Measurements from ENCODE around the gene EVC2.

Gene EVC2

GRCh38 chr4:5709207-5709575, 832 bp upstream of the EVC2 start:
- TF ChIP-seq CTCF (IDR thresholded peaks at IDR 0.05; ENCODE audit: insufficient read depth, low read depth, low read length, missing control alignments): no peak

GRCh38 chr4:5707778-5708448, 446 bp downstream of the EVC2 start:
- H3K4me3 ChIP-seq (ENCODE audit: low read depth, low read length): no peak overlapping the region
- no peak for DNase-seq (ENCODE audit: low read depth)
- no peak for TF ChIP-seq CTCF (IDR thresholded peaks at IDR 0.05; ENCODE audit: insufficient read depth, low read depth, low read length, missing control alignments)

More at GRCh38 chr4:5709207-5709575, 832 bp upstream of the EVC2 start:
- no peak overlapping the region for H3K4me3 ChIP-seq (ENCODE audit: low read depth, low read length)
- DNase-seq (ENCODE audit: low read depth): no peak

- DNase-seq (ENCODE audit: low read depth): no peak
- no peak for TF ChIP-seq CTCF (IDR thresholded peaks at IDR 0.05; ENCODE audit: insufficient read depth, low read depth, low read length, missing control alignments)
- H3K4me3 ChIP-seq (ENCODE audit: low read depth, low read length): no peak overlapping the region
These were observed 993 bp downstream of the EVC2 start for GRCh38 chr4:5707366-5707765.

GRCh38 chr4:5706486-5707290, 1.7 kb downstream of the EVC2 start:
- DNase-seq (ENCODE audit: low read depth): no peak
- no peak for TF ChIP-seq CTCF (IDR thresholded peaks at IDR 0.05; ENCODE audit: insufficient read depth, low read depth, low read length, missing control alignments)
- no peak overlapping the region for H3K4me3 ChIP-seq (ENCODE audit: low read depth, low read length)

- no peak for TF ChIP-seq CTCF (IDR thresholded peaks at IDR 0.05; ENCODE audit: insufficient read depth, low read depth, low read length, missing control alignments)
- peak; percentile 13 for DNase-seq (ENCODE audit: low read depth)
- H3K4me3 ChIP-seq (ENCODE audit: low read depth, low read length): no peak overlapping the region
These were observed 2.6 kb downstream of the EVC2 start for GRCh38 chr4:5705647-5706320.

GRCh38 chr4:5704276-5704675, 4.1 kb downstream of the EVC2 start:
- DNase-seq (ENCODE audit: low read depth): no peak
- H3K4me3 ChIP-seq (ENCODE audit: low read depth, low read length): no peak overlapping the region
- no peak for TF ChIP-seq CTCF (IDR thresholded peaks at IDR 0.05; ENCODE audit: insufficient read depth, low read depth, low read length, missing control alignments)
